Stimulated activated naive CD8-positive, alpha-beta T cell treated with anti-CD3 and anti-CD28 coated beads, Interleukin-15, amount 100 ng/mL, for 72 hours (primary cell): Measurements from ENCODE around the gene ZC3H14.
"Not testable (repeated sequence)": the region's sequence is repeated elsewhere in the genome, so short reads cannot be mapped to it uniquely, and the experiment has no call there.

Experiments used
- ATAC-seq: fragments of 150-1000 bp; cut with Tn5 transposase; 2 replicates; pipeline ENCODE4 v1.10.0; 2021; ENCODE audit warnings: mild to moderate bottlenecking, moderate library complexity
- DNase-seq, 2 donors: peaks; one replicate each; pipeline ENCODE4 v3.0.0; 2021 to 2022
- H3K27ac Mint-ChIP-seq, 2 donors: one replicate each; pipeline ENCODE4 v1.8.0; 2022; ENCODE audit warnings: mild to moderate bottlenecking in 2 of 2, mixed read lengths in 2 of 2, moderate library complexity in 2 of 2
- H3K27me3 Mint-ChIP-seq: one replicate; pipeline ENCODE4 v1.8.0; 2022; ENCODE audit warnings: mixed read lengths
- H3K4me1 Mint-ChIP-seq: one replicate; pipeline ENCODE4 v1.8.0; 2022; ENCODE audit warnings: mild to moderate bottlenecking, mixed read lengths
- H3K4me3 Mint-ChIP-seq, 2 donors: one replicate each; pipeline ENCODE4 v1.8.0; 2022; ENCODE audit warnings: mild to moderate bottlenecking in 2 of 2, mixed read lengths in 2 of 2, moderate library complexity in 1 of 2
- H3K9me3 Mint-ChIP-seq, 2 donors: one replicate each; pipeline ENCODE4 v1.8.0; 2022; ENCODE audit warnings: mixed read lengths in 2 of 2

The ZC3H14 gene, protein sequence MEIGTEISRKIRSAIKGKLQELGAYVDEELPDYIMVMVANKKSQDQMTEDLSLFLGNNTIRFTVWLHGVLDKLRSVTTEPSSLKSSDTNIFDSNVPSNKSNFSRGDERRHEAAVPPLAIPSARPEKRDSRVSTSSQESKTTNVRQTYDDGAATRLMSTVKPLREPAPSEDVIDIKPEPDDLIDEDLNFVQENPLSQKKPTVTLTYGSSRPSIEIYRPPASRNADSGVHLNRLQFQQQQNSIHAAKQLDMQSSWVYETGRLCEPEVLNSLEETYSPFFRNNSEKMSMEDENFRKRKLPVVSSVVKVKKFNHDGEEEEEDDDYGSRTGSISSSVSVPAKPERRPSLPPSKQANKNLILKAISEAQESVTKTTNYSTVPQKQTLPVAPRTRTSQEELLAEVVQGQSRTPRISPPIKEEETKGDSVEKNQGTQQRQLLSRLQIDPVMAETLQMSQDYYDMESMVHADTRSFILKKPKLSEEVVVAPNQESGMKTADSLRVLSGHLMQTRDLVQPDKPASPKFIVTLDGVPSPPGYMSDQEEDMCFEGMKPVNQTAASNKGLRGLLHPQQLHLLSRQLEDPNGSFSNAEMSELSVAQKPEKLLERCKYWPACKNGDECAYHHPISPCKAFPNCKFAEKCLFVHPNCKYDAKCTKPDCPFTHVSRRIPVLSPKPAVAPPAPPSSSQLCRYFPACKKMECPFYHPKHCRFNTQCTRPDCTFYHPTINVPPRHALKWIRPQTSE

DNA sequence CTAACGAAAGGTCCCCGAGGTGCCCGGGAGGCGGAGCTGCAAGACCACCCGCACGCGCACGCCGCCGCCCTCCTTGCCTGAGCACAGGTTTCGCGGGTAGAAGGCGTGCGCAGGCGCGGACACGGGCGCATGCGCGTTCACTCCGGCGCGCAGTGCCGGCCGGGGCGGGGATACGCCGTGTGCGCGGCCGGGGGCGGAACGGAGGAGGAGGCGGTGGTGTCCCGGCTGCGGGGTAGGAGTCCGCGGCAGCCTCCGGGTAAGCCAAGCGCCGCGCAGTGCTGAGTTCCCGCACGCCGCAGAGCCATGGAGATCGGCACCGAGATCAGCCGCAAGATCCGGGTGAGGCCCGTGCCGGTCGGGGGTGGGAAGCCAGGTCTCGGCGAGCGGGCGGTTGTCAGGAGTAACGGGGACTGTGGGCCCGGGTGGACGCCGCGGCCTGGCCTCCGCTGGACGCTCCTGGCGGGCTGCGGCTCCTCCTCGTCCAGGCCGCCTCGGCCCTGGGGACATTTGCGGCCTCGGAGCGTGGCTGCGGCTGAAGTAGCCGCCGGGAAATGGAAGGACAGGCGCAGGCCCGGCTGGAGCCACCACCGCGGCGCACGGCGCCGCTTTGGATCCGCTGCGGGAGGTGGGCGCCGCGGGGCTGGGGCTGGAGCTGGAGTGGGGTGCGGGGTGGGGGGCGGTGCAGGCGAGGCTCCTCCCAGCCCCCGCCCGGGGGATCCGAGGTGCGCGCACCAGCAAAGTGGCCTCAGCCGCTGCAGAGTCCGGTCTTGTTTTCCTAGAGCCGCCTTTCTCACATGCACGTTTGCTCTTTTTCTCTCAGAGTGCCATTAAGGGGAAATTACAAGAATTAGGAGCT is at the start of gene ZC3H14:
Gene ZC3H14, plus strand, starts transcription at position 207 of the 856 bp plus-strand sequence. Its CDS starts 97 bp downstream, at position 304.
- Mint-ChIP-seq H3K9me3 (peaks cover 0 to 2% of the 10 kb centered on the region in 2 donors), H3K4me1 (peaks cover 38% of the 10 kb centered on the region), H3K27ac (peak within 1 kb of the TSS; percentile 97), H3K4me3 (peak within 1 kb of the TSS; percentile 87 to 89), H3K27me3 (peaks cover 20% of the 10 kb centered on the region)
- ATAC-seq (peak; percentile 96), DNase-seq (peak; percentile 88 to 90)

DNA sequence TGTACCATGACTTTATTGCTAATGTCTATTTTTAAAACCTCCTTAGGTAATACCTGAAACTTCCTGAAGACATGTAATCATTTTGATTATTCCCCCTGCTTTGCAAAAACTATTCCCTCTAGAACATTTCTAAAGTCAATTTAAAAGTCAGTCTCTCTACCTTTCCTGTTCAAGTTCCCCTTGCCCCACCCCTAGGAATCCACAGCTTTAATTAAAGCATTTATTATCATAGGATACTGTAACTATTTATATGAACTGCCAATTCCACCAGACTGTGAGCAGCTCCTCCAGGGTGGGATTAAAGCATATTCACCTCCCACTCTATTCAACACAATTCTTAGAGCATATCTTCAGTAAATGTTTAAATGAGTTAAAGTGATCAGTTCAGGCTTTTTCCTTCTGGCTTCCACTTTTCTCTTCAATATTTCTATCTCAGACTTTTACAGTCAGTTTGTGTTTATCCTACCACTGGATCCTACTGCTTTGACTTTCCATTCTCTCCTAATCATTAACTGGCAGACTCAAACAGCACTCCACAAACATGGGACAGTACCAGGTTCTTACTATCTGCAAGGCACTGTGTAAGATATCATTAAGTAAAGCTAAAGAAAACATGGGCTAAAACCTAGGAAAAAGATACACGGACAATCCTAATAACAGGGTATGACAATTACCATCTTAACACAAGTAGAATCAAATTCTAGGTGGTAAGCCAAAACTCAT is 47.2 kb upstream of the ZC3H14 start:
- Mint-ChIP-seq H3K4me1 (peaks cover 8% of the 10 kb centered on the region), H3K4me3 (no peak overlapping the region)
- no peak for ATAC-seq

GRCh38 chr14:88516861-88517357 is 45.9 kb upstream of the ZC3H14 start:
- Mint-ChIP-seq H3K4me1 (peaks cover 8% of the 10 kb centered on the region), H3K27me3 (peaks cover 41% of the 10 kb centered on the region), H3K9me3 (no peaks in the 10 kb centered on the region), H3K27ac (no peak overlapping the region), H3K4me3 (no peak overlapping the region)
- DNase-seq: no peak
- ATAC-seq: no peak

More for the DNA sequence above, 47.2 kb upstream of the ZC3H14 start:
- H3K27me3 Mint-ChIP-seq: peaks cover 38% of the 10 kb centered on the region
- DNase-seq: no peak
- H3K27ac Mint-ChIP-seq: no peak overlapping the region
- H3K9me3 Mint-ChIP-seq: no peaks in the 10 kb centered on the region

- H3K4me3 Mint-ChIP-seq: no peak overlapping the region
- H3K27ac Mint-ChIP-seq: no peak overlapping the region
- no peak for DNase-seq
- peaks cover 8% of the 10 kb centered on the region for H3K4me1 Mint-ChIP-seq
- peaks cover 4 to 5% of the 10 kb centered on the region in 2 donors for H3K9me3 Mint-ChIP-seq
- peaks cover 48% of the 10 kb centered on the region for H3K27me3 Mint-ChIP-seq
- ATAC-seq: no peak
These were observed 44.0 kb upstream of the ZC3H14 start for GRCh38 chr14:88518592-88519512.

- no peak overlapping the region for H3K4me3 Mint-ChIP-seq
- ATAC-seq (no peak), DNase-seq (no peak)
- peaks cover 4 to 6% of the 10 kb centered on the region in 2 donors for H3K9me3 Mint-ChIP-seq
- H3K4me1 Mint-ChIP-seq: peaks cover 8% of the 10 kb centered on the region
- peaks cover 42% of the 10 kb centered on the region for H3K27me3 Mint-ChIP-seq
- no peak overlapping the region for H3K27ac Mint-ChIP-seq
These were observed 42.9 kb upstream of the ZC3H14 start for GRCh38 chr14:88519907-88520306.

DNA sequence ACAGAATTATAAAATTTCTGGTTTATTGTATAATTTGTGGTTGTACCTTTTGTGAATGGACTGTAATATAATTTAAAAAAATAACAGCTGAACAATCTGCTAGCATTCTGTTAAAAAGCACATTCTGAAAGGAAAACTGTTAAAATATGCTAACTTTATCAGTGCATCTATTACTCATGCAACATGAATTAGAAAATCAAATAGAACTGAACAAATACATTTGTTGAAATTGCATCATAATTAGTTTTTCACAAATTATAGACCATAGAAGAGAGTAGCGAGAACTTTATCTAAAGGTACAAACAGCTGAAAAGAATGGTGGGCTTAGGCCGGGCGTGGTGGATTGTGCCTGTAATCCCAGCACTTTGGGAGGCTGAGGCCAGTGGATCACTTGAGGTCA is 41.0 kb upstream of the ZC3H14 start:
- ATAC-seq (no peak), DNase-seq (no peak)
- H3K4me3 Mint-ChIP-seq: no peak overlapping the region
- H3K9me3 Mint-ChIP-seq: peaks cover 4 to 6% of the 10 kb centered on the region in 2 donors
- peaks cover 4% of the 10 kb centered on the region for H3K4me1 Mint-ChIP-seq
- peaks cover 30% of the 10 kb centered on the region for H3K27me3 Mint-ChIP-seq
- no peak overlapping the region for H3K27ac Mint-ChIP-seq

GRCh38 chr14:88522393-88522792 is 40.4 kb upstream of the ZC3H14 start:
- peaks cover 25% of the 10 kb centered on the region for H3K27me3 Mint-ChIP-seq

DNA sequence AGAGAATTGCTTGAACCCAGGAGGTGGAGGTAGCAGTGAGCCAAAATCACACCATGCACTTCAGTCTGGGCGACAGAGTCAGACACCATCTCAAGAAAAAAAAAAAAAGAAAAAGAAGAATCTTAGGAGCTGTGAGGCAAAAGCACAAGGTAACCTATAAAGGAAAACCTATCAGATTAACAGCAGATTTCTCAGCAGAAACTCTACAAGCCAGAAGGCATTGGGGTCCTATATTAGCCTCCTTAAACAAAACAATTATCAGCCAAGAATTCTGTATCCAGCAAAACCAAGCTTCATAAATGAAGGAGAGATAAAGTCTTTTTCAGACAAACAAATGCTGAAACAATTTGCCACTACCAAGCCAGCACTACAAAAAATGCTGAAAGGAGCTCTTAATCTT is 32.9 kb upstream of the ZC3H14 start:
- H3K4me3 Mint-ChIP-seq, H3K4me1 Mint-ChIP-seq, H3K27me3 Mint-ChIP-seq, DNase-seq, H3K27ac Mint-ChIP-seq, ATAC-seq: not testable (repeated sequence)
- H3K9me3 Mint-ChIP-seq: peaks cover 11 to 18% of the 10 kb centered on the region in 2 donors

More at GRCh38 chr14:88522393-88522792, 40.4 kb upstream of the ZC3H14 start:
- ATAC-seq: no peak
- H3K4me1 Mint-ChIP-seq: no peaks in the 10 kb centered on the region
- H3K9me3 Mint-ChIP-seq: peaks cover 4 to 6% of the 10 kb centered on the region in 2 donors
- DNase-seq: no peak
- H3K4me3 Mint-ChIP-seq: no peak overlapping the region
- H3K27ac Mint-ChIP-seq: no peak overlapping the region

- ATAC-seq: no peak
- Mint-ChIP-seq H3K27me3 (no peaks in the 10 kb centered on the region), H3K4me1 (no peaks in the 10 kb centered on the region), H3K4me3 (no peak overlapping the region), H3K27ac (no peak overlapping the region), H3K9me3 (peaks cover 11 to 13% of the 10 kb centered on the region in 2 donors)
- no peak for DNase-seq
These were observed 29.7 kb upstream of the ZC3H14 start for GRCh38 chr14:88533064-88533602.

DNA sequence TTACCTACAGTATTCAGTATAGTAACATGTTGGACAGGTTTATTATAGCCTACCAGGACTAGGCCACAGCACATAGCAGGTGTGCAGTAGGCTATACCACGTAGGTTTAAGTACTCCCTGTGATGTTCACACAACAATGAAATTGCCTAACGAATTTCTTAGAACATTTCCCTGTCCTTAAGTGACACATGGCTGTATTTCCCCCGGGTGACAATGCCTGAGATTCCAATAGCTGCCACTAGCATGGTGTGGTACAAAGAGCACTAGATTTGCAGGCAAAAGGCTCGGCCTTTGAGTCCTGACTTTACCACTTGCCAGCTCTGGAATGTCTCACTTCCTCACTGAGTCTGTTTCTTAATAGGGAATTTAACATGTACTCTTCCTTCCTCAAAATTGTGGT is 27.7 kb upstream of the ZC3H14 start:
- no peak for DNase-seq
- ATAC-seq: no peak
- no peaks in the 10 kb centered on the region for H3K4me1 Mint-ChIP-seq

GRCh38 chr14:88535813-88536212 is 27.0 kb upstream of the ZC3H14 start:
- no peak overlapping the region for H3K4me3 Mint-ChIP-seq
- no peaks in the 10 kb centered on the region for H3K9me3 Mint-ChIP-seq
- H3K4me1 Mint-ChIP-seq: no peaks in the 10 kb centered on the region
- ATAC-seq (no peak), DNase-seq (no peak)
- H3K27me3 Mint-ChIP-seq: no peaks in the 10 kb centered on the region
- no peak overlapping the region for H3K27ac Mint-ChIP-seq

More for the DNA sequence above, 27.7 kb upstream of the ZC3H14 start:
- Mint-ChIP-seq H3K27me3 (no peaks in the 10 kb centered on the region), H3K4me3 (no peak overlapping the region), H3K27ac (no peak overlapping the region), H3K9me3 (peaks cover 0 to 5% of the 10 kb centered on the region in 2 donors)

DNA sequence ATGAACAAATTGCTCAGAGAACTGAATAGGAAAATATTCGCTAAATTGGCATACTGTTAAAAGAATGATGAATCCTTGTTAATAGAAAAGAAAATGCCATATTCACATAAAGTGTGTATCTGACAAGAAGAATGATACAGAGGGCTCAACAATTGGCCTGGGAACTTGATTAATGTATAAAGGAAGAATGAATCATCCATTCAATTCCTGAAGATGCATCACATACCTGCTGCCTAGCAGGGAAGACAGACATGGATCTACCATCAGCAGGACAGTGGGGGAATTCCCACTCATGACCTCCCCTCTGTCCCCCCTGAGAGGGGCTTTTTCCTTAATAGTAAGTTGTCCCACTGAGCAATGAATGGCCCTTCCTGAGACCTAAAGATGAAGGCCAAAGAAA is 21.5 kb upstream of the ZC3H14 start:
- Mint-ChIP-seq H3K9me3 (no peaks in the 10 kb centered on the region), H3K4me3 (no peak overlapping the region), H3K27me3 (no peaks in the 10 kb centered on the region), H3K4me1 (no peaks in the 10 kb centered on the region), H3K27ac (no peak overlapping the region)
- DNase-seq (no peak), ATAC-seq (no peak)

DNA sequence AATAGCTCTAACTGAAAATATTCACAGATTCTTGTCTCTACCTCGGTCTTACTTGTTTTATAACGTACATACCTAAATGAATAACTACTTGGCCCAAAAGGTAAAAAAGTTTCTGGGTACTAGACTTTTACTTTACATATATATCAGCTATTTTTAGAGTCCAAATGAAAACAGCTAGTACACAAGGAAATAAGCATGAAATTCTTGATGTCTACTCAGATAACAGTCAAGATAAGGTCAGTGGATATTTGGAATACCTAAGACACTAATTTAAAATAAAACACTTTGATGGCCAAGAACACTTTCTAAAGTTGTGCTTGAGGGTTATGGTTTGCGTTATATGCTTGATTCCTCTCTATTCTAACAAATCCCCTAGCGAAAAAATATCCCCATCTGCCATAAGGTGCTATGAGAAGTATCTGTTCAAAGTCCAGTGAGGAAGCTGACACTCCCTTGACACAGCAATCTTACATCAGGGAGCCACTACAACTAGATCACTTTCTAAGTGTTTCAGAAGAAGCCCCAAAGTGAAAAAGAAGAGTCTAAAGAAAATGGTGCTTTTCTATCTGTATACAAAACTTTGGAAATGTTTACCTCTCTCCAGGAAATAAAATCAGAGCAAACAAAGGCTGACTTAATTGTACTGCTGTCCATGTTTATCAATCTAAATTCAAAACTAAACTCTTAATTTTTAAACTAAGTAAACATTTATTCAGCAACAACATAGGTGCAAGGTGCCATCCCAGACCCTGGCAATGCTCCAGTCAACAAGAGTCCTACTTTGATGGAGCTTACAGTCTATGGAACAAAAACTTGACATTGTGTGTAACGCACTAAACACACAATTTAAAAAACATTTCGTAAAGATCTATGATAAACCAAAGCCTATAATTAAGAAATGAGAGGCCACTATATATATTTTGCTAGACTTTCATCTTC is 19.7 kb upstream of the ZC3H14 start:
- no peak for DNase-seq
- H3K27ac Mint-ChIP-seq: no peak overlapping the region
- no peaks in the 10 kb centered on the region for H3K27me3 Mint-ChIP-seq
- no peaks in the 10 kb centered on the region for H3K9me3 Mint-ChIP-seq
- no peak overlapping the region for H3K4me3 Mint-ChIP-seq
- no peaks in the 10 kb centered on the region for H3K4me1 Mint-ChIP-seq
- ATAC-seq: no peak
